GM18502 (cell line): Measurements from ENCODE around the gene SIRT7.

Experiments used
- ATAC-seq: cut with Tn5 transposase; IDR thresholded peaks from one replicate; pipeline ENCODE4 v1.9.1; 2021; ENCODE audit warnings: mild to moderate bottlenecking; ENCODE audit not compliant: unreplicated experiment, poor library complexity

SIRT7 gene

DNA sequence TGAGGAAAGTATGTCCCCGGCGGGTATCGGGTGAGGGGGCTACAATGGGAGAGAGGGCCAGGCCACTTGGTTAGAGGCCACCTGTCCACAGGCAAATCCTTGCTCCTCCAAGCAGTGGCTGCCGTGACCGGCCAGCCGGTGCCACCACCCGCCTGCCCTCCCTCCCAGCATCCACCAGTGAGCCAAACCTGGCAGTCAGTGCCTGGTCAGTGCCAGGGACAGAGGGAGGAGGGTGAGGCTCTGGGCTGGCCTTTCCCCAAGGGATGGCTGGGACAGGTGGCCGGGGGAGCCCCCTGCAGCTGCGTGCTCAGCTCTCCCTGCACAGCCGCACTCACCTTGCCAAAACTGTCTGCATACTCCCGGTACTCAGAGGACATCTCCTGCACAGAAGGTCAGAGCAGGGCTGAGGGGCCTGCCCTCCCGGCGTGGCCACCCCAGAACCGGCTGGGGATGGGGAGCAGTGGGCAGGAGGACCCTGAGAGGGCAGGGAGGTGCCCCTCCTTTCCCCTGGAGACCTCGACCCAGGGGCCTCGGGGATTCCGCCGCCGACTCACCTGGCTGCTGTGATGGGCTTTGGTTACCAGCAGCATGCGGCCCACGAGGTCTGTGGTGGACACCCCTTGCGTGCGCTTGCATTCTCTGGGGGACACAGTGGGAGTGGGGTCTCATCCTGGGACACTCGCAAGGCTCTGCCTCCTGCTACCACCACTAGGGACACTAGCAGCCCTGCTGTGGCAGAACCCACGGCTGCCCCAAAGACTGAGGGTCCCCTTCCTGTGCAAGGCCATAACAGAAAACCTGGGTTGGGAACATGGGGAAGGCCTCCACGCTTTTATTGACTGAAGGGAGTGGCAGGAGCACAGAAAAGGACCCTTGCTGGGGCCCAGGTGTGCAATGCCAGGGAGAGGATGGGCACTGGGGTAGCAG lies 10.5 kb downstream of the SIRT7 start:
- ATAC-seq = no peak

DNA sequence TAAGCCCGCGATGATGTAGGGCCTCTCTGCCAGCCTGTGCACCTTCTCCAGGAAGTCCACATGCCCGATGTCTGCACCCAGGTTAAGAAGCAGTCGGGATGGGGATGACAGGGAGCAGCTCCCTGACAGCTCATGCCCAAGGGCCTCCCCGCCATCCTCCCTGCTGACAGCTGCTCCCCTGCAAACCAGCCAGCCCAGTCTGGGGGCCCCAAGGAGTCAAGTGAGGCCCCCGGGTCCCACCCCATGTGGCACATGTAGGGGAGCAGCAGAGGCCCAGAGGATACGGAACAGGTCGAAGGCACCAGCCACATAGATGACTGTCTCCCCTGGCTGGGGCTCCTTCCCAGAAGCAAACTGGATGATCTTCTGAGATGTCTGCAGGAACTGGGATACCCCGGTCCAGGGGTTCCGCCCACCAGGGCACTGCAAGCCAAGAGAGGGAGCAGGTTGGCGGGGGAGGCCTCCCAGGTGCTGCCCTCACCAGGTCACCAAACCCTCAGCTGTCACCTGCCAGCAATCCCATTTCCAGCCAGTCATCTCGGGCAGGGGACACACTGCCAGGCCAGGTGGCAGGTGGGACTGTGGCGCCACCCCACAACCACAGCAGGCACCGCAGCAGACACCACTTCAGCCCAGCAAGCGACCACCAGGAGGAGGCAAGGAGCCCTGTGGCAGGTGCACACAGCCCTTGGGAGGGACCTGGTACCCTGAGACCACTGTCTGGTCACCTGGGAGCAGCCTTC lies 11.3 kb downstream of the SIRT7 start:
- ATAC-seq = no peak

DNA sequence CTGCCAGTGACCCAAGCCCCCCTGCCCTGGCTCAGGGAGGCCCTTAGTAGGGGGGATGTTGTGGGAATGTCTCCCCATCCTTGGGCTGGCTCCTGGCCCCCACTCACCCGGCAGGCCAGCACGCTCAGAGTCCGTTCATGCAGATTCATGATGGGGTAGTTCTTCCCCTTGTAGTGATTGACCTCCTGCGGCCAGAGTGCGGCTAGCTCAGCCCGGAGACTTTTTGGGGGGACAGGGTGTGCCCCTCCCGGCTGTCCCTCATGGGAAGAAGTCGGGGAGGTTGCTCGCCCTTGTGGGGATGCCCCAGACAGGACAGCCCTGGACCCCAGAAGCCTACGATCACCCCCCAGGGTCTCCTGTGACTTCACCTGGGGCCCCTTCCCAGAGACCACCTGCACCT lies 12.0 kb downstream of the SIRT7 start:
- no peak for ATAC-seq

DNA sequence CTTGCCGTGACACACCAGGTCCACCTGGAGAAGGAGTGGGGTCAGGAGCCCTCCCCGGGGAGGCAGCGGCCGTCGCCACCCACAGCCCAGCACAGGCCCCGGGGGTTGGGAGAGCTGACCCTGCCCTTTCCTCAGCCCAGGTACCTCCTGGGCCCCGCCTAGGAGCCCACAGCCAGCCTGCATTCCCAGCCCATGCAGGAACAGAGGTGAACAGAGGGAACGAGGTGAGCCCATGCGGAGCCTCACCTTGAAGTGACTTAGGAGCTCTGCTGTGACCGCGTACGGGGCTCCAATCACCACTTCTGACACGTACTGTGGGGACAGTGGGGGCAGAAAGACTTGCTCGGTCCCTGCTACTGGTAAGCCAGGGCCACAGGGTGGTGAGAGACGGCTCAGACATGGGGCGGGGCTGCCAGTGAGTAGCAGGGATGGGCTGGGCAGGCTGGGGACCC lies 12.5 kb downstream of the SIRT7 start:
- ATAC-seq = no peak

DNA sequence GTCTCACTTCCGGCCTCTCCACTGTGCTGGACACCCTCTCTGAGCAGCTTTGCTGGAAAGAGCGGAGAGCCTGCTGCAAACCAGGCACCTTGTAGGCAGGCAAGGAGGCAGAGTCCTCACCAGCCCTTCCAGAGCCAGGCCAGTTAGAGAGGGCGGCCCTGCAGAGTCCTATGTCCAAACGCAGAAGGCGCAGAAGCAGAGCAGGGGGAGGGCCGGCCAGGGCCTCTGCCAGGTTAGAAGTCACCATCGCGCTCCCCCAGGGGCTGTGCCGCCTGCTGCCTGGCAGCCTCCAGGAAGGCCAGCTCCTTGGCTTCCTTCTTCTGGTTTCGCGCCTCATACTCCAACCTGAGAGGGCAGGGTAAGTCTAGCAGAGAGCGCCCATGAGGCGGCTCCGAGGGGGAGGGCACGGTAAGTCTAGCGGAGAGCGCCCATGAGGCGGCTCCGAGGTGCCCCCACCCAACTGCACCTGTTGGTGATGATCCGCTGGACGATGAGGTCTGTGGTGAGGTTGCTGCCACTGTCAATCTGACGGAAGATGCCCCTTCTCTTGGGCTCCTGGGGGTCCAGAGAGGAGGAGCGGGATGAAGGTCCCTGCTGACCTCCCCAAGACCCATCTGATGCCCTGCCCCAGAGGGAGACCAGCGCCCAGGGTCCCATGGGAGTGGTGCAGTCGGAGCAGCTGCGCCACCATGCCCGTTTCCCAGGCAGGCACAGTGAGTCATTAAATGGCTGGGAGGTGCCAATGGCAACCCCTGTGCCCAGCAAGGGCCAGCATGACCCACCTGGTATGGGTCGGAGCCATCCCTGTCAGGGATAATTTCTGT lies 13.2 kb downstream of the SIRT7 start:
- ATAC-seq = no peak

DNA sequence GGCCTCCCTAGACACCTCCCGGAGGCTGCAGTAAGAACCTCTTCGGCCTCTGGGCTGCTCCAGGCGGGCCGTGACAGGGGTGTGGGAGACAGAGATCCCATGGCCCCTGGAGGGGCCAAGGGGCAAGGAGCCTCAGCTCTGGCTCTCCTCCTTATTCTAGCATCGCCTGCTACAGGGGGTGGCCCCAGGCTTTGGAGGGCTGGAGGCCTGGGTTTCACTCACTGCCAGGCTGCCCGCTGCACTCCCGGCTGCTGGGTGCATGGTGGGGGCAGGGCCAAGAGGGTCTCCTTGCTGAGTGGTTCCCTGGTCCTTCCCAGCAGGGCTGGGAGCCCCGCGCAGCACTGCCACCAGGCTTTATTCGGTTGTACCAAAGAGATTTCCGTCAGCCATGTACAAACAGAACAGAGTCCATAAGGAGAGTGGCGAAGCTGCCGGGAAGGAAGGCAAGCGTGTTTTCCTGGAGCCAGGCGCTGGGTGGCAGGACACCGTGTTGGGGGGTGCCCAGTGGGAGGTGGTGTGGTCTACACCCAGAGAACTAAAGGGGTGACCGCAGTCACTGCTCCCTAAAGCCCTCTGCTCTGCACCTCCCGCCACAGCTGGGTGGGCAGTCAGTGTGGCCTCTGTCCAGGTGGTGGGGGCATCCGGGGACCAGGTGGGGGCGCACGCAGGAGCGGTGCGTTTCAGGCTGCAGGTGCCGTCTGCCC lies 13.9 kb downstream of the SIRT7 start:
- no peak for ATAC-seq

DNA sequence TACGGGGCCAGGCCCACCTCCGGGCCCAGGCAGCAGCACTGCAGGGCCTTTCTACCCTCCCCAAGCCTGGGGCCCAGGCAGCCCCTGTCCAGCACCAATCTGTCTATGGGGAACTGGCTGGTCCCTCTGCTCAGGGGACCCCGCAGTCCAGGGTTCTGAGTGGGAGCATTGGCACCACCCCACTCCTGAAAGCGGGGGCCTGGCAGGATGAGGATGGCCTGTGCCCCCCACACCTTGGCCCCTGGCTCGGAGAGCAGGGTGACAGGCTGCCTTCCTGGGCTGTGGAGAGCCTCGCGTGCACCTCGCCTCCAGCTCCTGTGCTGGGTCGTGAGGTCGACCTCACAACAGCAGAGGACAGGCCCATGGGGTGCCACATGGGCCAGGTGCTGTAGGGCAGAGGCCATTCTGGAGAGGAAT lies 14.6 kb downstream of the SIRT7 start:
- ATAC-seq = no peak

DNA sequence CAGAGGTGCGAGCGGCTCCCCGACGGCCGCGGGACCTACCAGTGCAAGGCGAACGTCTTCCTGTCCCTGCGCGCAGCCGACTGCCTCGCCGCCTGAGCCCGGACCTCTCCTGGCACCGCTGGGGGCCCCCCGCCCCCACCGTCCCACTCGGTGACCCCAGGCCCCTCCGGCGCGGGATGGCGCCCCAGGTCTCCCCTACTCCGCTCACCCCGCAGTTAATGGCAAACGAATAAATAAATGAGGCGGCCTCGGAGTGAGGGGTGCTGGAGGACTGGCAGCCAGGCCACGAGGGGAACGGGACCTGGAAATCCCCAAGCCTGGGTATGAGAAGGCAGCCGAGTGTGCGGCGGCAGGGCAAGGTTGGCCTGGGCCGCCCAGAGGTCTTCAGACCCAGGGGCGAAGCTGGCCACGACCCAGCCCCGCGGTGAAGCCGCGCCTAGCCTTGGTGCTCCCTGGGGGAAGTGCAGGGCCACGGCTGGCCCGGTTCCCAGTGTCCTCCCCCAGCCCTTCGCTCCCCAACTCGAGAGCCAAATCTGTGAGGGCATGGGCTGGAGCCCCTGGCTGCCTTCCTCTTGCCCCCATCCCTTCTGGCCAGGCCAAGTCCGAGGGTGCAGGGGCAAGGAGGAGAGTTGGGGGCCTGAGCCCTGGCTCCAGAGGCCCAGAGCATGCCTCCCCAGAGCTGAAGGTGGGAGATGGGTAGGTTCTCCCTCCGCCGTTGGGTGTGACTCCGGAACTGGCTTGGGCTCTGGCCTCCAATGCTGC lies 15.1 kb downstream of the SIRT7 start:
- ATAC-seq = no peak

DNA sequence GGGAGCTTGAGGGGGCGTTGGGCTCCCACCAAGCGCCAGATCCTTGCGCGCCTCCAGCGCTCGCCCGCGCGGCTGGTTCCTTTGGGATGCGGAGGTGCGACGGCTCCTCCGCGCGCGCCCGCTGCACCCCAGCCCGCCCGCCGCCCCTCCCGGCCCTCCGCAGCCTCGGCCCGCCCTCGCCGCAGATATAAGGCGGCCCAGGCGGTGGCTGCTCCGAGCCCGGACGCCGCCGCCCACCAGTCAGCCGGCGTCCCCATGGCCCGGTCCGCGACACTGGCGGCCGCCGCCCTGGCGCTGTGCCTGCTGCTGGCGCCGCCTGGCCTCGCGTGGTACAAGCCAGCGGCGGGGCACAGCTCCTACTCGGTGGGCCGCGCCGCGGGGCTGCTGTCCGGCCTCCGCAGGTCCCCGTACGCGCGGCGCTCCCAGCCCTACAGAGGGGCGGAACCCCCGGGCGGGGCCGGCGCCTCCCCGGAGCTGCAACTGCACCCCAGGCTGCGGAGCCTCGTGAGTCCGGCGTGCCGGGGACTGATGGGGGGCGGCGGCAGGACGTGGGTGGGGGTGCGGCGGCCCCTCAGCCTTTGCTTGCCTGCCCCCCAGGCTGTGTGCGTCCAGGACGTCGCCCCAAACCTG lies 15.8 kb downstream of the SIRT7 start, which contains the start of gene NPB:
Gene NPB (plus strand): TSS at position 216 of the 630 bp plus-strand sequence. CDS start 40 bp downstream, at position 256.
- ATAC-seq = no peak

DNA sequence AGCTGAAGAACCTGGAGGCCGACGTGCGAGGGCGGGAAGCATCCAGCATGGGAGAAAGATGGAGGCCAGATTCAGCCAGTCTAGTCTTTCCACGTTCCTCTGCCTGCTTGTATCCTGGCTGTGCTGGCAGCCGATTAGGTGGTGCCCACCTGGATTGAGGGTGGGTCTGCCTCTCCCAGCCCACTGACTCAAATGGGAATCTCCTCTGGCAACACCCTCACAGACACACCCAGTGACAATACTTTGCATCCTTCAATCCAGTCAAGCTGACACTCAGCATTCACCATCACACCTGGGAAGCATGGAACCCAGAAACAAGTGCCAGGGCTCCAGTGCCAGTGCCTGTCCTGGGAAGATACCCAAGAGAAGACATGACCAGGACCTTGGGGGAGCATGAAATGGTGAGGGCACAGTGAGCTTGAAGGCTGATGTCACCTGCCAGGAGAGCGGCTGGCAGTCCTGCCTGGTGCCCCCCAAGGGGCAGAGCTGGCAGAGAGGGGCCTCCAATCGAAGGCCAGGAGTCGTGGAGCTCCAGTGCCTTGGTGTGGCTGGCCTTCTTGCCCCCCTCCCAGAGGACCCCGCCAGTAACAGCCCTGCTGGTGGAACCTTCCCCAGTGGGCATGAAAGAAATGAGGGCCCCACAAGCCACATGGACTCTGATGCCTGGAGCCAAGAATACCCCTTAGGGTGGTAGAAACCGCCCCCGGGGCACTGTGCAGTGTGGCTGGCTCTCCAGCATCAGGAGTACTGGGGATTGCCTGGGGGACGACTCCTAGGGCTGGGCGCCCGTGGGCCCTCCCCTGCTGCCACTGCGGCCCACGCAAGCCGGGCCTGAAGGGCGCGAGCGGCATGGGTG lies 16.6 kb downstream of the SIRT7 start:
- no peak for ATAC-seq

DNA sequence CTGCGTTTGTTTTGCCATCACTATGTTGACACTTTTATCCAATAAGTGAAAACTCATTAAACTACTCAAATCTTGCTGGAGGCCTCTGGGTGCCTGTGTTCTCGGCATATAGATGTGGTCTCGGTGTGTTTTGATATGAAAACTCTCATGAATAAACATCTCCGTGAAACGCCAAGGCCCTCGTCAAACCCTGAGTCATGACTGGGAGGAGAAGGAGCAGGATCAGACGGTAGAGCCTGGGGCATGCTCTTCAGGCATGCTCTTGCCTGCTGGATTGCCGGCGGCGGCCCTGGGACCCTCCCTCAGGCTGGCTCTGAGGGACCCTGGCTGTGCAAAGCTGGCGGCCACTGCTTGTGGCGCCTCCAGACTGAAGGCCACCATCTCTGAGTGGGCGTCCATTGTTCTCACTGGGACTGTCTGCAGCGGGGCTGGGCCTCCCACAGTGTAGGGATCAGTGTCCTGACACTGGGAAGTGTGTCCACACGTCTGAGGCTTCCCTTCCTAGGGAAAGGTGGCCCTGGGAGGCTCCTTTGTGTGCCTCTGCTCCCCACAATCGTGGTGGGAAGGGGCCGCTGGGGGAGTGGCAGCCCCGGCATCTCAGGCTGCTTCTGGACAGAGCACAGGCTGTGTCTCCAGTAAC lies 17.7 kb downstream of the SIRT7 start:
- ATAC-seq = no peak

DNA sequence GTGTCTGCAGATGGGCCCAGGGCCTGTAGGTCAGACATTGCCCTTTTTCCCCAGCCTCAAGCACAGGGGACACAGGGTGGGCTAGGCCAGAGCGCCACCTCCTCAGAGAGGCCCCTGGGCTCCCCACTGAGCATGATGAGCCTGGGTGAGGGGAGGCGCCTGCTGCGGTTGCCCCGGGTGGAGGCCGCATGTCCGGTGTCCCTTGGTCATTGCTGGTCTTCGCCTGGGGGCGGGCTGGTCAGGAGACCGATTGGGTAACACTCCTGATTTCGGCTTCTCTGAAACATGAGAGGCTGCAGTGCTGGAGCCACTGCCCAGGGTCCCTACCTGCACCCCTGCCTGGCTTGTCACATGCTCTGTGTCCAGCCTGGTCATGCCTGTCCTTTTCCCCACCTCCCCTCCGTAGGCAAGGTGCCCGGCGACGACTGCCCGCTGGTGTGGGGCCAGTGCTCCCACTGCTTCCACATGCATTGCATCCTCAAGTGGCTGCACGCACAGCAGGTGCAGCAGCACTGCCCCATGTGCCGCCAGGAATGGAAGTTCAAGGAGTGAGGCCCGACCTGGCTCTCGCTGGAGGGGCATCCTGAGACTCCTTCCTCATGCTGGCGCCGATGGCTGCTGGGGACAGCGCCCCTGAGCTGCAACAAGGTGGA lies 18.3 kb downstream of the SIRT7 start:
- ATAC-seq = no peak

DNA sequence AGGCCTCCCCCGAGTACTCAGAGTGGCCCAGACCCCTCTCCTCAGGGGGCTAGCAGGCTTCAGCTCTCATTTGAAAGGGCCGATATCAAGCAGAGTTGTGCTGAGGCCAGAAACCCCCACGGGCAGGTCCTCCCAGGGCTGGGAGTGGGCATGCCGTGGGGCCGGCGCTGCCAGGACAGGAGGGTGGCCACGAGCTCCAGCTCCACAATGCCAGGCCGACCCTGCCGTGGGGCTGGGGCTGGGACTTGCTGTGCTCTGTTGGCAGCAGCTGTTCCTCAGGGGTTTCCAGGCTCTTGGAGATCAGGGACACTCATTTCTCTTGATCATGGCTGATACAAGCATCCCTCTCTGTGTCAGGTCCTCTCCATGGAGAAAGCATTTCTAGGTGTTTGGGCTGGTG lies 19.1 kb downstream of the SIRT7 start:
- ATAC-seq = no peak

DNA sequence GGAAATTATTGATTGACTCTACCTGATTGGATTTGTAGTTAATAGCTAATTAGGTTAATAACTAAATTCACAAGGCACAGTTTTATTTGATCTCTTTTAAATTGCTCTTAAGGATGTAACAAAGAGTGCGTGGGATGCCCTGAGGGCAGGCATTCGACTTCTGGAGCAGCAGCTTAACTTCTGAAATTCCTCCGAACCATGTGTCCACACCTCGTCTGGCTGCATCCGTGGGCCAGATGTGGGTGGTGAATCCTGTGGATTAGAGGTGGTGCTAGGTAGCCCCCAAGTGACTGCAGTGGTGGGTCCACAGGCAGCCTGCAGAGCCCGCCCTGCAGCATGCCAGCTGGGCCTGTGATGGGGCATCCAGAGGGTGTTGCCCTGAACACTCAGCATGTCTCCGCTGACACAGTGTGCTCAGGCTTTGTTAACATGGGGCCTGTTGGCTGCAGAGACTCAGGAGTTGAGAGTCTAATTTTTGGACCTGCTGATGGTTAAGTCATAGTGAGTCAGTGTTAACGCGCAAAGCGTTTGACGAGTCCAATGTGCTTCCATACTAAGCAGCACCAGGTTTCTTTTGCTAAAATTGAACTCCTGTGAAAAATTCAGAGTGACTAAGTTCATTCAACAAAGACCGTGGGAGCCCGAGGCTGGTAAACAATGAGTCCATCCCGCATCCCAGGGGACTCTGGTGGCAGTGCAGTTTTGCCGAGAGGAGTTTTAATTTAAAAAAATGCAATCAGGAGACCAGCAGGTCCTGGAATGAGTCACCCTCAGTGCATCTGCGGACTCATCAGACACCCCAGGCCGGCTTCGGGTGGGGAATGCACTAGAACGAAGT lies 19.7 kb downstream of the SIRT7 start:
- ATAC-seq = no peak

DNA sequence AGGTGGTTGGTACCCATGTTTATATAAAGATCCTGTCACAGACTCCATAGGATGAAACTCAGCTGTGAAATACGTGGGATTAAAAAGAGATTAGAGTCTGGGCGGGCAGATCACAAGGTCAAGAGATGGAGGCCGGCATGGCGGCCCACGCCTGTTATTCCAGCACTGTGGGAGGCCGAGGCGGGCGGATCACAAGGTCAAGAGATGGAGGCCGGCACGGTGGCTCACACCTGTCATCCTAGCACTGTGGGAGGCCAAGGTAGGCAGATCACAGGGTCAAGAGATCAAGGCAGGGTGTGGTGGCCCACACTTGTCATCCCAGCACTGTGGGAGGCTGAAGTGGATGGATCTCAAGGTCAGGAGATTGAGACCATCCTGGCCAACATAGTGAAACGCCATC lies 22.6 kb downstream of the SIRT7 start:
- ATAC-seq = no peak

DNA sequence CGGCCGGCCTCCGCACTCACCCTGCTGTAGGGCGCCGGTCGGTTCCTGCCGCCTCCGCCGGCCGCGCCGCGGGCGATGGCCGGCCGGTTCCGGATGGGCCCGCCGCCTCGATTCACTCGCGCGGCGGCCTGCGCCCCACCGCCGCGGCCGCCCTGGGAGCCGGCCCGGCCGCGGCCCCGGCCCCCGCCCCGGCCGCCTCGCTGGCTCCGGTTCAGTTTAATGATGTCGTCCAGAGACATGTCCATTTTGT lies 26.7 kb downstream of the SIRT7 start:
- peak; percentile 31 for ATAC-seq
